Endothelial cell of umbilical vein (primary cell): ENCODE results near the gene MYH7.

Experiments
- CTCF ChIP-seq, 2 donors: IDR thresholded peaks; 1 replicate in 1 of 2; 2 replicates in 1 of 2; pipeline ENCODE4 v1.5.1; 2011; ENCODE audit warnings: low read length in 2 of 2, mild to moderate bottlenecking in 2 of 2, moderate library complexity in 2 of 2, control low read depth in 1 of 2, inconsistent platforms in 1 of 2, low read depth in 1 of 2; ENCODE audit not compliant: insufficient read depth in 1 of 2; ENCODE audit errors: extremely low read depth in 1 of 2
- POLR2A ChIP-seq: IDR thresholded peaks from 2 replicates; pipeline ENCODE4 v1.6.1; 2012; ENCODE audit warnings: low read depth, mild to moderate bottlenecking, control low read depth, low read length

DNA sequence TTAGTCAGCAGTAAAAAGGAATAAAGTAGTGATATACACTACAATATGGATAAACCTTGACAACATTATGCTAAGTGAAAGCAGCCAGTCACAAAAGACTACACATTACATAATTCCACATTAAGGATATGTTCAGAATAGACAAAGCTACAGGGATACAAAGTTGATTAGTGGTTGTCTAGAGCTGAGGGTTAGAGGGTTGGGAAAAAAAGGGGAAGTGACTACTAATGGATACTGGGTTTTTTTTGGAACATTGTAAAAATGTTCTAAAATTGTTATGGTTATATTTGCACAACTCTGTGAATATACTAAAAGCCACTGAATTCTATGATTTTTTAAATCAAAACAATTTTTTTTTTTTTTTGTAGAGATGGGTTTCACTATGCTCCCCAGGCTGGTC lies 29.2 kb upstream of the MYH7 start:
- TF ChIP-seq CTCF (IDR thresholded peaks at IDR 0.05; ENCODE audit: extremely low read depth in 1 of 2, insufficient read depth in 1 of 2, low read depth in 1 of 2, low read length in 2 of 2) (no peak), POLR2A (no peak)
